Measurements from ENCODE around the gene HSDL1. TPM values are rescaled to one million over a fixed set of nuclear protein-coding genes. Genes with fewer than 3 reads are reported as not detected.
A peak's percentile ranks its signal among the peaks of the same experiment; 100 is the strongest.

The HSDL1 gene
- total RNA-seq, 1 experiment from 2014 or later: 34.2 TPM

- Histone ChIP-seq H3K14ac (ENCODE audit: insufficient read depth, low read length) (no peak overlapping the region), H3K27me3 (ENCODE audit: insufficient read depth, low read length) (no peaks in the 10 kb centered on the region), H3K23me2 (ENCODE audit: insufficient read length, low read depth, low read length, poor library complexity, severe bottlenecking) (no peaks in the 10 kb centered on the region), H2AK5ac (ENCODE audit: insufficient read length, low read length) (no peak overlapping the region), H4K8ac (replicated peaks; ENCODE audit: insufficient read length, low read depth, low read length) (no peak overlapping the region), H3K23ac (ENCODE audit: insufficient read length, low read depth, low read length) (no peak overlapping the region), H2BK12ac (ENCODE audit: insufficient read length, low read depth, low read length) (no peak overlapping the region), H3K79me2 (ENCODE audit: insufficient read depth, low read length) (peaks cover 4% of the 10 kb centered on the region; the same call in 1 of the 2 replicates), H3K9me3 (ENCODE audit: control insufficient read depth, low read depth, low read length) (no peaks in the 10 kb centered on the region), H2BK120ac (ENCODE audit: low read depth, low read length, poor library complexity, severe bottlenecking) (no peak overlapping the region), H4K20me1 (ENCODE audit: control insufficient read depth, insufficient read depth, insufficient read length) (no peaks in the 10 kb centered on the region), H3K56ac (ENCODE audit: insufficient read length, low read depth, low read length) (no peak overlapping the region), H4K5ac (ENCODE audit: insufficient read length, low read depth, low read length) (no peak overlapping the region), H4K91ac (ENCODE audit: insufficient read length, low read depth, low read length) (no peak overlapping the region), H2BK20ac (ENCODE audit: low read depth, low read length, poor library complexity, severe bottlenecking) (no peak overlapping the region), H3K4me2 (ENCODE audit: insufficient read depth, insufficient read length, low read length) (no peak overlapping the region), H3K27ac (ENCODE audit: insufficient read length, low read depth, low read length) (no peak overlapping the region), H2BK5ac (ENCODE audit: insufficient read length, low read length) (no peak overlapping the region), H2BK15ac (ENCODE audit: low read depth, low read length) (no peak overlapping the region), H3K79me1 (ENCODE audit: insufficient read depth, low read depth, low read length, poor library complexity, severe bottlenecking) (peaks cover under 1% of the 10 kb centered on the region), H3K18ac (ENCODE audit: insufficient read length, low read depth, low read length) (no peak overlapping the region), H3K4ac (ENCODE audit: low read depth, low read length) (no peak overlapping the region), H3K4me1 (ENCODE audit: insufficient read depth, low read length) (no peaks in the 10 kb centered on the region), H2AFZ (ENCODE audit: low read length) (no peak overlapping the region), H3T11ph (ENCODE audit: low read length) (no peak overlapping the region), H3K9ac (ENCODE audit: extremely low read depth, insufficient read length, low read length) (no peak overlapping the region)
- DNase-seq: no peak
- H3K4me3 Mint-ChIP-seq: no peak overlapping the region
- no peaks in the 10 kb centered on the region for H3K27me3 Mint-ChIP-seq (ENCODE audit: low read depth)
- no peak for TF ChIP-seq CTCF (conservative IDR thresholded peaks at IDR 0.05)
- no peaks in the 10 kb centered on the region for H3K9me3 Mint-ChIP-seq
- H3K4me1 Mint-ChIP-seq: peaks cover 30% of the 10 kb centered on the region in 2 experiments
- peak overlapping the region in 2 of 3 experiments; percentile 50 to 69; a peak in 3 of 7 replicates for H3K27ac Mint-ChIP-seq
- WGBS (ENCODE audit: extremely low coverage, insufficient read length, low lambda C conversion rate): no CpG with 5 or more reads among the region's 7 CpGs
- peaks cover 9 to 35% (median 25%) of the 10 kb centered on the region in 3 experiments; a peak in 6 of 7 replicates for H3K36me3 Mint-ChIP-seq (ENCODE audit: insufficient read depth in 1 of 3, low read depth in 3 of 3)
These were observed 12.3 kb downstream of the HSDL1 start for GRCh38 chr16:84132527-84133285.

All from H9 (cell line).